ENCODE results near the gene FERMT1.
"Not testable (repeated sequence)": the region's sequence is repeated elsewhere in the genome, so short reads cannot be mapped to it uniquely, and the experiment has no call there.

The FERMT1 gene

GRCh38 chr20:6074145-6074561, 48.7 kb downstream of the FERMT1 start:
- H3K4me3 ChIP-seq (ENCODE audit: low read depth, low read length), result no peak overlapping the region

- H3K4me3 ChIP-seq (ENCODE audit: low read depth, low read length), result no peak overlapping the region
Measured at GRCh38 chr20:6070829-6071695, 51.8 kb downstream of the FERMT1 start.

- no peak overlapping the region for H3K4me3 ChIP-seq (ENCODE audit: low read depth, low read length)
Measured at GRCh38 chr20:6069669-6070068, 53.2 kb downstream of the FERMT1 start.

GRCh38 chr20:6067763-6068318, 55.0 kb downstream of the FERMT1 start:
- H3K4me3 ChIP-seq (ENCODE audit: low read depth, low read length), result no peak overlapping the region

GRCh38 chr20:6066582-6066981, 56.2 kb downstream of the FERMT1 start:
- no peak overlapping the region for H3K4me3 ChIP-seq (ENCODE audit: low read depth, low read length)

- H3K4me3 ChIP-seq (ENCODE audit: low read depth, low read length), result no peak overlapping the region
Measured at GRCh38 chr20:6061544-6061943, 61.3 kb downstream of the FERMT1 start.

GRCh38 chr20:6060213-6060612, 62.6 kb downstream of the FERMT1 start:
- H3K4me3 ChIP-seq (ENCODE audit: low read depth, low read length), result no peak overlapping the region

GRCh38 chr20:6058684-6059295, 64.0 kb downstream of the FERMT1 start:
- no peak overlapping the region for H3K4me3 ChIP-seq (ENCODE audit: low read depth, low read length)

- H3K4me3 ChIP-seq (ENCODE audit: low read depth, low read length), result no peak overlapping the region
Measured at GRCh38 chr20:6057691-6058090, 65.1 kb downstream of the FERMT1 start.

- no peak overlapping the region for H3K4me3 ChIP-seq (ENCODE audit: low read depth, low read length)
Measured at GRCh38 chr20:6057139-6057538, 65.7 kb downstream of the FERMT1 start.

GRCh38 chr20:6055981-6056569, 66.8 kb downstream of the FERMT1 start:
- H3K4me3 ChIP-seq (ENCODE audit: low read depth, low read length), result no peak overlapping the region

GRCh38 chr20:6055161-6055783, 67.6 kb downstream of the FERMT1 start:
- H3K4me3 ChIP-seq (ENCODE audit: low read depth, low read length), result no peak overlapping the region

GRCh38 chr20:6054689-6055051, 68.2 kb downstream of the FERMT1 start:
- H3K4me3 ChIP-seq (ENCODE audit: low read depth, low read length), result not testable (repeated sequence)

GRCh38 chr20:6053776-6054688, 68.8 kb downstream of the FERMT1 start, which contains the start of gene LRRN4:
Gene LRRN4 (minus strand): TSS chr20:6054060. CDS start chr20:6052799, 1,261 bp downstream.
- no peak within 1 kb of the TSS for H3K4me3 ChIP-seq (ENCODE audit: low read depth, low read length)

GRCh38 chr20:6053064-6053775, 69.6 kb downstream of the FERMT1 start:
- no peak overlapping the region for H3K4me3 ChIP-seq (ENCODE audit: low read depth, low read length)

GRCh38 chr20:6051505-6051904, 71.3 kb downstream of the FERMT1 start:
- H3K4me3 ChIP-seq (ENCODE audit: low read depth, low read length), result peak overlapping the region; percentile 34

GRCh38 chr20:6048391-6048790, 74.4 kb downstream of the FERMT1 start:
- H3K4me3 ChIP-seq (ENCODE audit: low read depth, low read length), result no peak overlapping the region

- H3K4me3 ChIP-seq (ENCODE audit: low read depth, low read length), result no peak overlapping the region
Measured at GRCh38 chr20:6046432-6046831, 76.4 kb downstream of the FERMT1 start.

GRCh38 chr20:6045566-6045965, 77.3 kb downstream of the FERMT1 start:
- H3K4me3 ChIP-seq (ENCODE audit: low read depth, low read length), result no peak overlapping the region
